GM12873 (cell line): ENCODE results near the gene ALPL.

Experiments used
- TF ChIP-seq, protein P1 (sequence below): IDR thresholded peaks from 2 replicates; pipeline ENCODE4 v1.5.1; 2012; ENCODE audit warnings: low read depth, mild to moderate bottlenecking, moderate library complexity, low read length, control low read depth; ENCODE audit not compliant: insufficient read depth; ENCODE audit errors: missing control alignments

Gene ALPL

DNA sequence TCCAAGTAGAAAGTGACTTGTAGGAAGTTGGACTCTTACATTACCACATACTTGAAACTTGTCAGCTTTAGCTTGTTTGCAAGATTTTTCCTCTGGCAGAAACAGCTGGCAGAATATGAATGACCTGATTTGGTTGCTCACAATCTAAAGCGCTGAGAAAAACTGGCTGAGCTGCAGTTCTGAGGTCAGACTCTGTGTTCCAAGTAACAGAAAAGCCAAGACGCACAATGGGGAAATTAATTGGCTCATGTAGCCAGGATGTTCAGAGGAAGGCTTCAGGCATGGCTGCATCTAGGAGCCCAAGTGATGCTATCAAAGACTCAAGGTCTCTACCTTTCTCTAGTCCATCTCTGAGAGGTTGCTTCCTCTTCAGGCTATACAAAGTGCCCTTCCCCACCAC, 27.0 kb downstream of the ALPL start:
- TF ChIP-seq, protein P1, sequence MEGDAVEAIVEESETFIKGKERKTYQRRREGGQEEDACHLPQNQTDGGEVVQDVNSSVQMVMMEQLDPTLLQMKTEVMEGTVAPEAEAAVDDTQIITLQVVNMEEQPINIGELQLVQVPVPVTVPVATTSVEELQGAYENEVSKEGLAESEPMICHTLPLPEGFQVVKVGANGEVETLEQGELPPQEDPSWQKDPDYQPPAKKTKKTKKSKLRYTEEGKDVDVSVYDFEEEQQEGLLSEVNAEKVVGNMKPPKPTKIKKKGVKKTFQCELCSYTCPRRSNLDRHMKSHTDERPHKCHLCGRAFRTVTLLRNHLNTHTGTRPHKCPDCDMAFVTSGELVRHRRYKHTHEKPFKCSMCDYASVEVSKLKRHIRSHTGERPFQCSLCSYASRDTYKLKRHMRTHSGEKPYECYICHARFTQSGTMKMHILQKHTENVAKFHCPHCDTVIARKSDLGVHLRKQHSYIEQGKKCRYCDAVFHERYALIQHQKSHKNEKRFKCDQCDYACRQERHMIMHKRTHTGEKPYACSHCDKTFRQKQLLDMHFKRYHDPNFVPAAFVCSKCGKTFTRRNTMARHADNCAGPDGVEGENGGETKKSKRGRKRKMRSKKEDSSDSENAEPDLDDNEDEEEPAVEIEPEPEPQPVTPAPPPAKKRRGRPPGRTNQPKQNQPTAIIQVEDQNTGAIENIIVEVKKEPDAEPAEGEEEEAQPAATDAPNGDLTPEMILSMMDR: no peak

DNA sequence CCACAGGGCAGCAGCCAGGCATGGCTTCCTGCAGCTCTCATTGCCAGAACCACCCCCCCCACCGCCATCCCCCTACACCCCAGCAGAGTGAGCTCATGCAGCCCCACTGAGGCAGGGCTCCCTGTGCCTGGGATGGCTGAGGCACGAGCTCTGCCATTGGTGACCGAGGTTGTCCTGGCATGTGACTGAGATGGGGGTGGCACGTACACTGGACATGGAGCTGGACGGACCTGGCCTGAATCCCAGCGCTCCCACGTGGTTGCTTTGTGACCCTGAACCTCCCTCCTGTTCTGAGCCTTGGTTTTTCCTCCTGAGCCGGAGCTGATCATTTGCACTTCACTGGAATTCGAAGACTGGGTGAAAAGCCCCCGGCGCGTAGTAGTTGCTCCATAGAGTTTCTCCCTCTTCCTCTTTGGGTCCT, 28.3 kb downstream of the ALPL start:
- TF ChIP-seq, protein P1: no peak

DNA sequence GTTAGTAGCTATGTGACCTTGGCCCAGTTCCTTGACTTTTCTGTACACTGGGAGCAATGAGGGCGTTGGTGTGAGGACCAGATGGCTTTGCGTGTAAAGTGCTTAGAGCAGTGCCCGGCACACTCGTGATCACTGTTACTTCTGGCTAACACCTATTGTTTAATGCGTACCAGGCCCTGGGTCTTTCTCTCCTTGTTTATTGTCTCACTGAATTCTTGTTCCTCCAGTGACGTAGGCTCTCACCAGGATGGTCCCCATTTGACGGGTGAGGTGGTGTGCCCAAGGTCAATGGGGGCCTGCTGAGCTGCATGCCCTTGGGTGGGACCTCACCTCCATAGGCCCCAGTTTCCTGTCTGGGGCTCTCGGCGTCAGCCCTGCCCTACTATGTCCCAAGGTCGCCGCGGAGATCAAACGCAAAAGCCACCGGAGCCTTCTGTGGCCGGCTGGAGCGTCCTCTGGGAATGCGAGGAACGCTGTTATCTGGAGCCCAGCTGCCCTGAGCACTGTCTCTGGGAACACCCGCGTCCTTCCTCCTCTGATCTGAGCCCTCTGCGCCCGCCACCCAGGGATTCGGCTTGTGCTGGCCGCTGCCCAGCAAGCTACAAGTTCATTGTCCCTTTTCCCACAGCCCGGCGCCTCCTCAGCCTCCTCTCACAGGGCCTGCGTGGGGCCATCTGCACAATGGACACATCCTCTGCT, 28.9 kb downstream of the ALPL start:
- TF ChIP-seq, protein P1: no peak

DNA sequence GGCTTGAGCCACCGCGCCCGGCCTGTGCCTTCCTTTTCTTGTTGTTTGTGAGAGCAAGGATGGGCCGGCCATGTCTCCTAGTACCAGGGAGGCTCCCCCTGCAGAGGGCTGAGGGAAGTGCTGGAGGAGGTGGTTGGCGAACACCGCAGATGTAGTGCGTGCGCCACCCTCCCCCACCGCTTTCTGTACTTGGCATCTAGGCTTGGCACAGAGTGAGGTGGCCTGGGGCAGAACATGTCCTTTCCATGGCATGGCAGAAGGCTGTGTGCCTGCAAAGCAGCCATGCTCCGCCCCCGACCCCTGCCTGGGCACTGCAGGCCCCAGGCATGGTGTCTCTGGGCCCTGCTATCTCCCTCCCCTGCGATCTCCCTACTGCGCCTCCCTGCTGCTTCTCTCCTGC, 30.7 kb downstream of the ALPL start:
- TF ChIP-seq, protein P1: peak; percentile 30

DNA sequence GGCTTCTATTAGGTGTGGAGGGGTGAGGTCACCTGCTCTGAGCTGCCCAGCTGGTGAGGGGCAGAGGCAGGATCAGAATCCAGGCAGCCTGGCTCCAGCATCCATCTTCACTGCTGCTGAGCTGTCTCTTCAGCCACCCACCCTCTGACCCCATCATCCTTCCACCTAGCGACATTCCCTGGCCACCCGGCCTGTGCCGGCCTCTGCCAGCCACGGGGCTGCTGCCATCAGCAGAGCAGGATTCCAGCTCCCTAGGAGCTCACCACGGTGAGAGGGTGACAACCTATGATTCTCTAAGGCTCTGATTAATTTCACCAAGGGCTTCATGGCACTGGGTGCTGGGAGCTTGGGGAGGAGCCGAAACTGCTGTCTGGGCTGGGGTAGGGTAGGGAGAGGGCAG, 32.1 kb downstream of the ALPL start:
- TF ChIP-seq, protein P1: no peak

DNA sequence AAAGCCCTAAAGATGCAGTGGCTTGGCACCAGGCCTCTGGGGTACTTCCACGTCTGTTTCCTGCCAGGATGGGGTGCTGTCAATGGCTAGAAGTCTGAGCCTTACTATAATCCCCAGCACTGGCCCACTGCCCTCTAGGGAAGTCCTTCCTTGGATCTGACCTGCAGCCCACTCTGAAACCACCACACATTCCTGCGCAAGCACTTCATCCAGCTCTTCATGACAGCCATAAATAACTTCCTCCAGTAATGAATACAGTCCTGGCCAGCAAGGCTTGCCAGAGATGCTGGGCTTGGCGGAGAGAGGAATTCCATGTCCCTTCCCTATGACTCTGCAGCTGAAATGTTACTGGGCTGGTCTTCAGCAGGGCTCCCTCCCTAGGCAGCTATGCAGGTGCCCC, 32.6 kb downstream of the ALPL start:
- TF ChIP-seq, protein P1: no peak

DNA sequence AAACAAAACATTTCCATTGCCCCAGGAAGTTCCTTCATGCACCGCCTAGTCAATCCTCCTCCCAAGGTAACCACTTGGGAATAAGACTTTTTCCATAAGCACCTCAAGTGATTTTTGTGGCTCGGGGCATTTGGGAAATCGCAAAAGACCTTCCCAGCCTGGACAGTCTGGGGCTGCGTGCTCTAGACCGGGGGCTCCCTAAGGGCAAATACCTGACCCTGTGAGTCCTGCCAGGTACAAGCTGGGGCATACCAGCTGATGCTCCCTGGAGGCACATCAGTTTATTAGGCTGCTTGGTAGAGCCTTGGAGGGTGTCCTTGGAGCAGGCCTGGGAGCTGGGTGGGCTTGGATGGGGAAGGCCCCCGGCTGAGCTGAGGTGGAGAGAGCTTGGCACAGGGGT, 34.4 kb downstream of the ALPL start:
- TF ChIP-seq, protein P1: no peak
